Measurements from ENCODE around the gene IGFBP4. TPM values are rescaled to one million over a fixed set of nuclear protein-coding genes. Genes with fewer than 3 reads are reported as not detected.

Gene IGFBP4
- polyA plus RNA-seq, 1 of the 3 experiments (the other 2 are of a cell fraction): 128 TPM

DNA sequence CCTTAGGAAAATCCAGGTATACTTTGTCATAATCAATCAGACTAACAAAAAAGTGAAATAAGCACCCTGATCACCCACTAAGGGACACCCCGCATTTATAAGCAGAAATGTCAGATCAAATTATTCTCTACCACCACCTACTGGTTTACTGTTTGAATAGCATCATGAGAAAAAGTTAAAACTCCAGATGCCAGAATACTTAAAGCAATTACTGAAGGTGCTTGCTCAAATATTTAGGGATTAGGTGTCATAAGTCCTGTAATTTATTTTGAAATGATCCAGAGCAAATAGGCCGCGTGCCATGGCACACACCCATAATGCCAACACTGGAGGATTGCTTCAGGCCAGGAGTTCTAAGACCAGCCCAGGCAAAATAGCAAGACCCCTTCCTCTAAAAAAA is 27.9 kb upstream of the IGFBP4 start:
- WGBS (ENCODE audit: low lambda C conversion rate): 25% methylated on average over 3 of the region's 3 CpGs
- peak overlapping the region in 1 of 2 experiments; percentile 7; a peak in 2 of 4 replicates for H3K4me3 ChIP-seq (ENCODE audit: low read depth in 2 of 2, low read length in 1 of 2)
- ChIA-PET POLR2A (interaction anchor here (0.6 kb wide), 1 partner anchor 61 kb away, joined by 4 read pairs; no protein-coding TSS in a partner anchor), CTCF (interaction anchor here (0.6 to 16.1 kb wide), 41 partner anchors 8 to 178 kb away, joined by 3 to 175 read pairs (median 5); partner anchors contain the start of gene RARA)
- H3K9ac ChIP-seq: peak overlapping the region; percentile 84; the same call in 1 of the 2 replicates
- peaks cover 0 to 10% of the 10 kb centered on the region in 2 experiments; a peak in 2 of 4 replicates for H3K4me1 ChIP-seq (ENCODE audit: control insufficient read depth in 1 of 2, insufficient read depth in 2 of 2, low read depth in 1 of 2, low read length in 1 of 2)
- no peaks in the 10 kb centered on the region for H4K20me1 ChIP-seq (ENCODE audit: insufficient read depth)
- H3K4me2 ChIP-seq: peak overlapping the region; percentile 93; the same call in 1 of the 2 replicates
- no peaks in the 10 kb centered on the region for H3K9me2 ChIP-seq
- H3F3A ChIP-seq (replicated peaks; ENCODE audit: insufficient read depth): peaks cover 9% of the 10 kb centered on the region
- H3K27ac ChIP-seq (ENCODE audit: low read depth in 2 of 2, low read length in 1 of 2): no peak overlapping the region
- H3K36me3 ChIP-seq (replicated peaks in 1 of 2; ENCODE audit: control insufficient read depth in 1 of 2, insufficient read depth in 2 of 2, low read length in 1 of 2): peaks cover 13 to 25% of the 10 kb centered on the region in 2 experiments
- no peaks in the 10 kb centered on the region for H3K27me3 ChIP-seq (ENCODE audit: insufficient read depth)
- H2AFZ ChIP-seq (ENCODE audit: low read depth): no peak overlapping the region
- DNase-seq: peak; percentile 49
- TF ChIP-seq RFX5 (IDR thresholded peaks at IDR 0.05; ENCODE audit: low read length): no peak
- peak; percentile 37; the same call in 1 of the 2 replicates for TF ChIP-seq RCOR1 (IDR thresholded peaks at IDR 0.05; ENCODE audit: low read length)
- TF ChIP-seq EZH2phosphoT487 (IDR thresholded peaks at IDR 0.05; ENCODE audit: borderline replicate concordance, low read depth): no peak
- no peak for TF ChIP-seq JUND (IDR thresholded peaks at IDR 0.05)
- peak; percentile 37 for TF ChIP-seq SMC3 (IDR thresholded peaks at IDR 0.05; ENCODE audit: low read depth, low read length)
- no peak for TF ChIP-seq SIN3A (IDR thresholded peaks at IDR 0.05; ENCODE audit: borderline replicate concordance, low read depth, low read length)
- TF ChIP-seq EP300 (IDR thresholded peaks at IDR 0.05; ENCODE audit: borderline replicate concordance in 1 of 2, low read depth in 1 of 2, low read length in 1 of 2): no peak
- no peak for TF ChIP-seq REST (IDR thresholded peaks at IDR 0.05; ENCODE audit: low read depth, low read length)
- TF ChIP-seq NFIC (IDR thresholded peaks at IDR 0.05; ENCODE audit: borderline replicate concordance): no peak
- no peak for TF ChIP-seq RXRA (IDR thresholded peaks at IDR 0.05; ENCODE audit: borderline replicate concordance, low read depth)
- TF ChIP-seq, protein P1, sequence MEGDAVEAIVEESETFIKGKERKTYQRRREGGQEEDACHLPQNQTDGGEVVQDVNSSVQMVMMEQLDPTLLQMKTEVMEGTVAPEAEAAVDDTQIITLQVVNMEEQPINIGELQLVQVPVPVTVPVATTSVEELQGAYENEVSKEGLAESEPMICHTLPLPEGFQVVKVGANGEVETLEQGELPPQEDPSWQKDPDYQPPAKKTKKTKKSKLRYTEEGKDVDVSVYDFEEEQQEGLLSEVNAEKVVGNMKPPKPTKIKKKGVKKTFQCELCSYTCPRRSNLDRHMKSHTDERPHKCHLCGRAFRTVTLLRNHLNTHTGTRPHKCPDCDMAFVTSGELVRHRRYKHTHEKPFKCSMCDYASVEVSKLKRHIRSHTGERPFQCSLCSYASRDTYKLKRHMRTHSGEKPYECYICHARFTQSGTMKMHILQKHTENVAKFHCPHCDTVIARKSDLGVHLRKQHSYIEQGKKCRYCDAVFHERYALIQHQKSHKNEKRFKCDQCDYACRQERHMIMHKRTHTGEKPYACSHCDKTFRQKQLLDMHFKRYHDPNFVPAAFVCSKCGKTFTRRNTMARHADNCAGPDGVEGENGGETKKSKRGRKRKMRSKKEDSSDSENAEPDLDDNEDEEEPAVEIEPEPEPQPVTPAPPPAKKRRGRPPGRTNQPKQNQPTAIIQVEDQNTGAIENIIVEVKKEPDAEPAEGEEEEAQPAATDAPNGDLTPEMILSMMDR (IDR thresholded peaks at IDR 0.05): peak; percentile 77
- TF ChIP-seq RAD21 (IDR thresholded peaks at IDR 0.05; ENCODE audit: low read length): peak; percentile 71
- no peak for TF ChIP-seq MEF2A (IDR thresholded peaks at IDR 0.05; ENCODE audit: borderline replicate concordance, low read depth)
- TF ChIP-seq CHD2 (IDR thresholded peaks at IDR 0.05; ENCODE audit: low read length, partially characterized antibody): peak; percentile 12
- TF ChIP-seq FOSL2 (IDR thresholded peaks at IDR 0.05; ENCODE audit: borderline replicate concordance, low read depth): no peak
- TF ChIP-seq POLR2AphosphoS5 (IDR thresholded peaks at IDR 0.05; ENCODE audit: low read depth, low read length): peak; percentile 23; the same call in 1 of the 2 replicates
- H3K9me3 ChIP-seq: no peaks in the 10 kb centered on the region
- H3K79me2 ChIP-seq (ENCODE audit: insufficient read depth): peaks cover 71% of the 10 kb centered on the region
